HepG2 (cell line): ENCODE measurements around the gene PKP4. TPM values are rescaled to one million over a fixed set of nuclear protein-coding genes. Genes with fewer than 3 reads are reported as not detected.

ENCODE experiments used
- CREB1 ChIP-seq, 2 experiments: fragments of 450-650 bp in 1 of 2; IDR thresholded peaks; 2 replicates each; pipeline ENCODE4 v1.6.1; 2016 to 2017; ENCODE audit warnings: control low read depth in 1 of 2, mild to moderate bottlenecking in 1 of 2, missing compliant biosample characterization in 1 of 2, missing genetic modification characterization in 1 of 2
- HHEX ChIP-seq: IDR thresholded peaks from 2 replicates; pipeline ENCODE4 v1.6.1; 2016; ENCODE audit warnings: control low read depth
- HNRNPH1 ChIP-seq: fragments of 200-400 bp; formaldehyde crosslinking; optimal IDR thresholded peaks from 2 replicates; pipeline ENCODE3; 2017; ENCODE audit warnings: mild to moderate bottlenecking, low read depth, low read length
- KLF9 ChIP-seq: IDR thresholded peaks from 2 replicates; pipeline ENCODE4 v1.6.1; 2016; ENCODE audit warnings: low read depth
- MED1 ChIP-seq: sonication (generic); formaldehyde crosslinking; IDR thresholded peaks from 2 replicates; pipeline ENCODE4 v1.4.0; 2020; ENCODE audit warnings: missing genetic modification reagents
- MED8 ChIP-seq: sonication (generic); formaldehyde crosslinking; IDR thresholded peaks from 2 replicates; pipeline ENCODE4 v1.8.1; 2023; ENCODE audit warnings: mild to moderate bottlenecking, missing genetic modification reagents; ENCODE audit not compliant: insufficient replicate concordance
- MYPOP ChIP-seq: sonication (generic); formaldehyde crosslinking; IDR thresholded peaks from 2 replicates; pipeline ENCODE4 v1.8.1; 2023; ENCODE audit warnings: mild to moderate bottlenecking, moderate library complexity, missing genetic modification reagents
- NFE2 ChIP-seq: sonication (generic); formaldehyde crosslinking; IDR thresholded peaks from 2 replicates; pipeline ENCODE4 v1.4.0; 2020; ENCODE audit warnings: missing genetic modification reagents
- PRPF4 ChIP-seq: fragments of 200-400 bp; formaldehyde crosslinking; IDR thresholded peaks from 2 replicates; pipeline ENCODE4 v1.6.1; 2016; ENCODE audit warnings: low read length, low read depth; ENCODE audit not compliant: poor library complexity, severe bottlenecking
- RARA ChIP-seq: IDR thresholded peaks from 2 replicates; pipeline ENCODE4 v1.6.1; 2016; ENCODE audit warnings: missing genetic modification reagents, missing compliant biosample characterization
- SKIL ChIP-seq: sonication (generic); formaldehyde crosslinking; IDR thresholded peaks from 2 replicates; pipeline ENCODE4 v1.8.0; 2022; ENCODE audit warnings: missing genetic modification reagents, mild to moderate bottlenecking, moderate library complexity, borderline replicate concordance
- TOE1 ChIP-seq: sonication (generic); formaldehyde crosslinking; IDR thresholded peaks from 2 replicates; pipeline ENCODE4 v1.4.0; 2020; ENCODE audit warnings: mild to moderate bottlenecking, missing genetic modification reagents
- ZFP62 ChIP-seq: sonication (generic); formaldehyde crosslinking; IDR thresholded peaks from 2 replicates; pipeline ENCODE4 v1.4.0; 2020; ENCODE audit warnings: missing genetic modification reagents
- ZFY ChIP-seq: sonication (generic); formaldehyde crosslinking; IDR thresholded peaks from 2 replicates; pipeline ENCODE4 v1.4.0; 2020; ENCODE audit warnings: missing genetic modification reagents
- ZNF24 ChIP-seq: fragments of 450-650 bp; IDR thresholded peaks from 2 replicates; pipeline ENCODE4 v1.6.1; 2017; ENCODE audit warnings: antibody characterized with exemption, mild to moderate bottlenecking
- ZNF263 ChIP-seq: sonication (generic); formaldehyde crosslinking; IDR thresholded peaks from 2 replicates; pipeline ENCODE4 v1.4.0; 2020; ENCODE audit warnings: missing genetic modification reagents
- ZNF276 ChIP-seq: sonication (generic); formaldehyde crosslinking; IDR thresholded peaks from 2 replicates; pipeline ENCODE4 v1.4.0; 2020; ENCODE audit warnings: mild to moderate bottlenecking, low read depth, missing genetic modification reagents
- ZNF296 ChIP-seq: sonication (generic); formaldehyde crosslinking; conservative IDR thresholded peaks from 2 replicates; pipeline ENCODE4 v1.5.0; 2020; ENCODE audit warnings: mild to moderate bottlenecking, missing genetic modification reagents
- ZNF567 ChIP-seq: sonication (generic); formaldehyde crosslinking; IDR thresholded peaks from 2 replicates; pipeline ENCODE4 v1.8.1; 2023; ENCODE audit warnings: mild to moderate bottlenecking, missing genetic modification reagents, borderline replicate concordance
- ZNF569 ChIP-seq: sonication (generic); formaldehyde crosslinking; IDR thresholded peaks from 2 replicates; pipeline ENCODE4 v1.5.0; 2020; ENCODE audit warnings: mild to moderate bottlenecking, missing genetic modification reagents, moderate library complexity, borderline replicate concordance
- polyA plus RNA-seq, 8 experiments: library from polyadenylated mRNA; depleted of rRNA in 3 of 8; stranded (reverse) in 7 of 8; unstranded in 1 of 8; fragments of >200 nt; fragmentation: Illumina TruSeq in 4 of 8; extraction: Trizol in 4 of 8; gene quantifications; 2 replicates each; pipeline versions ENCODE4 v1.2.1 to v1.2.3, GENCODE V29; 2011 to 2016; ENCODE audit warnings: low read depth in 4 of 8, missing spikeins in 1 of 8, mixed read lengths in 1 of 8; ENCODE audit not compliant: insufficient read depth in 1 of 8
- total RNA-seq, 5 experiments: library from RNA; depleted of rRNA; stranded (reverse); fragments of >200 nt; fragmentation: Illumina TruSeq; extraction: Trizol; gene quantifications; 2 replicates each; pipeline ENCODE4 v1.2.3, GENCODE V29; 2016; ENCODE audit warnings: low read depth in 1 of 5
- TF ChIP-seq, protein P1 (sequence below): IDR thresholded peaks from 2 replicates; pipeline ENCODE4 v1.6.1; 2016; ENCODE audit warnings: missing genetic modification reagents, missing compliant biosample characterization
- TF ChIP-seq, protein P2 (sequence below): sonication (generic); formaldehyde crosslinking; IDR thresholded peaks from 2 replicates; pipeline ENCODE4 v1.4.0; 2020; ENCODE audit warnings: low read depth, mild to moderate bottlenecking, missing genetic modification reagents
- TF ChIP-seq, protein P3 (sequence below): sonication (generic); formaldehyde crosslinking; IDR thresholded peaks from 2 replicates; pipeline ENCODE4 v1.5.0; 2020; ENCODE audit warnings: mild to moderate bottlenecking, low read depth, missing genetic modification reagents, borderline replicate concordance

PKP4 gene
- total and polyA plus RNA-seq, 2 of the 13 experiments (the other 11 are each of a cell fraction or from before 2014, with no cell fraction given), result 80.9 to 90.5 TPM

GRCh38 chr2:158723921-158724802 is 267.4 kb downstream of the PKP4 start (continued):
- TF ChIP-seq, protein P1, sequence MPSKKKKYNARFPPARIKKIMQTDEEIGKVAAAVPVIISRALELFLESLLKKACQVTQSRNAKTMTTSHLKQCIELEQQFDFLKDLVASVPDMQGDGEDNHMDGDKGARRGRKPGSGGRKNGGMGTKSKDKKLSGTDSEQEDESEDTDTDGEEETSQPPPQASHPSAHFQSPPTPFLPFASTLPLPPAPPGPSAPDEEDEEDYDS (CRISPR knock-in tag), result 0 out of 2 replicates have a peak, but pooled peaks have one; percentile 13
- TF ChIP-seq ZNF567 (no peak), MYPOP (CRISPR knock-in tag) (peak; percentile 15; the same call in 1 of the 2 replicates), ZNF276 (CRISPR knock-in tag) (no peak), NFE2 (CRISPR knock-in tag) (no peak), RARA (peak; percentile 46; the same call in 1 of the 2 replicates), MED1 (CRISPR knock-in tag) (peak; percentile 33; the same call in 1 of the 2 replicates), CREB1 (IDR thresholded peaks at IDR 0.05) (peak; percentile 51), CREB1 (CRISPR knock-in tag; IDR thresholded peaks at IDR 0.05) (no peak), TOE1 (CRISPR knock-in tag) (no peak), SKIL (CRISPR knock-in tag) (no peak), PRPF4 (no peak), HHEX (CRISPR knock-in tag) (no peak), ZFY (CRISPR knock-in tag) (no peak), MED8 (no peak), ZNF24 (no peak), ZNF569 (CRISPR knock-in tag) (no peak), ZFP62 (CRISPR knock-in tag) (no peak), ZNF296 (CRISPR knock-in tag) (no peak), HNRNPH1 (no peak), ZNF263 (CRISPR knock-in tag) (no peak), KLF9 (CRISPR knock-in tag) (no peak)
- TF ChIP-seq, protein P2, sequence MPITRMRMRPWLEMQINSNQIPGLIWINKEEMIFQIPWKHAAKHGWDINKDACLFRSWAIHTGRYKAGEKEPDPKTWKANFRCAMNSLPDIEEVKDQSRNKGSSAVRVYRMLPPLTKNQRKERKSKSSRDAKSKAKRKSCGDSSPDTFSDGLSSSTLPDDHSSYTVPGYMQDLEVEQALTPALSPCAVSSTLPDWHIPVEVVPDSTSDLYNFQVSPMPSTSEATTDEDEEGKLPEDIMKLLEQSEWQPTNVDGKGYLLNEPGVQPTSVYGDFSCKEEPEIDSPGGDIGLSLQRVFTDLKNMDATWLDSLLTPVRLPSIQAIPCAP (CRISPR knock-in tag), result no peak
- TF ChIP-seq, protein P3, sequence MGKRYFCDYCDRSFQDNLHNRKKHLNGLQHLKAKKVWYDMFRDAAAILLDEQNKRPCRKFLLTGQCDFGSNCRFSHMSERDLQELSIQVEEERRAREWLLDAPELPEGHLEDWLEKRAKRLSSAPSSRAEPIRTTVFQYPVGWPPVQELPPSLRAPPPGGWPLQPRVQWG (CRISPR knock-in tag), result no peak
